ENCODE results near the gene DMC1. TPM values are rescaled to one million over a fixed set of nuclear protein-coding genes. Genes with fewer than 3 reads are reported as not detected.

Gene DMC1
- total and polyA plus RNA-seq, 9 of the 15 experiments (the other 6 are each of a cell fraction or from before 2014, with no cell fraction given), result 5.5 to 55.5 (median 9.8) TPM

GRCh38 chr22:38612217-38613006 lies 42.4 kb upstream of the DMC1 start (continued):
- no peak for TF ChIP-seq ZNF699 (CRISPR knock-in tag; IDR thresholded peaks at IDR 0.05; ENCODE audit: insufficient replicate concordance)
- no peak for TF ChIP-seq MXI1 (IDR thresholded peaks at IDR 0.05; ENCODE audit: low read depth, low read length)
- TF ChIP-seq GATAD2B (IDR thresholded peaks at IDR 0.05; ENCODE audit: borderline replicate concordance), result no peak

- Histone ChIP-seq H3K4me2 (ENCODE audit: insufficient read depth, low read length) (no peak overlapping the region), H2AFZ (ENCODE audit: low read depth, low read length) (no peak overlapping the region), H3K9me1 (ENCODE audit: control insufficient read depth, insufficient read depth, low read length) (no peaks in the 10 kb centered on the region), H3K9me3 (replicated peaks; ENCODE audit: control insufficient read depth, insufficient read depth, low read depth, low read length) (no peaks in the 10 kb centered on the region), H3K9ac (ENCODE audit: insufficient read depth in 1 of 2, low read depth in 2 of 2, low read length in 2 of 2) (no peak overlapping the region), H3K4me1 (replicated peaks in 1 of 2; ENCODE audit: control insufficient read depth in 2 of 2, insufficient read depth in 2 of 2, low read length in 2 of 2) (peaks cover 0 to under 1% of the 10 kb centered on the region in 2 experiments; a peak in 1 of 5 replicates), H3K27me3 (ENCODE audit: control insufficient read depth in 2 of 2, insufficient read depth in 2 of 2, low read length in 2 of 2) (no peaks in the 10 kb centered on the region), H3K36me3 (ENCODE audit: control insufficient read depth, insufficient read depth, low read length) (no peaks in the 10 kb centered on the region), H3K79me2 (ENCODE audit: control insufficient read depth, insufficient read depth, low read length) (no peaks in the 10 kb centered on the region), H3K27ac (ENCODE audit: extremely low read depth, low read depth, low read length) (no peak overlapping the region), H4K20me1 (replicated peaks; ENCODE audit: control insufficient read depth, insufficient read depth, low read length) (no peaks in the 10 kb centered on the region), H3K4me3 (no peak overlapping the region)
- no peak for FAIRE-seq
- no peak for DNase-seq (ENCODE audit: extremely low read depth in 1 of 4, low spot score in 3 of 4)
- TF ChIP-seq SMAD1 (IDR thresholded peaks at IDR 0.05; ENCODE audit: low read depth, low read length, partially characterized antibody), result no peak
- peak; percentile 35; the same call in 1 of the 2 replicates for TF ChIP-seq NFIC (IDR thresholded peaks at IDR 0.05)
- no TSS peak for BruUV-seq (replicated peaks)
- CTCF ChIA-PET (ENCODE audit: low intra/inter-chr PET ratio), result no interaction called here
- intact Hi-C loops (cut with micrococcal nuclease) (no loop called here), in situ Hi-C loops (cut with MboI) (no loop called here)
- no peak for ATAC-seq
- 32% methylated on average over 5 of the region's 5 CpGs for WGBS (ENCODE audit: insufficient coverage, low coverage, missing lambda C conversion rate)
- POLR2A ChIA-PET, result no interaction called here
Measured at GRCh38 chr22:38611559-38611958, 41.6 kb upstream of the DMC1 start.

All from K562 (cell line).